ENCODE data around the gene PMF1.

Gene PMF1

GRCh38 chr1:156266051-156266450 lies 53.2 kb downstream of the PMF1 start:
- DNase-seq (ENCODE audit: low read depth in 2 of 2): no peak

DNA sequence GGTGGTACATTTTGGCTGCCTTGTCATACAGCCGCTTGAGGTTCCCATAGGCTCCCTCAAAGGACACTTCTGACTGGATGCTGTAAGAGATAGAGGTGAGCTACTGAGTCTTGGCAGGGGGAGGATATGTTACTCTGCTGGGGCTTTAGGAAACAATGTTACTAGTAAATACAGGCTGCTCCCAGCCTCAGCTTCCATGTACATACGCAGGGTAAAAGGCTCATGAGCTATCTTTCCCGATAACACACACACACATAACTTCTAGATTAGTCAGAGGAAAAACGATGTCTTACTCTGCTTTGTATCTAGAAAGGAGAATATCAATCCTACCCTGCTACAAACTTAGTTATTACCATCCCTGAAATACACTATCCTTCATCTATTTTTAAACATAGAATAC lies 55.5 kb downstream of the PMF1 start:
- no peak for DNase-seq (ENCODE audit: low read depth in 2 of 2)

DNA sequence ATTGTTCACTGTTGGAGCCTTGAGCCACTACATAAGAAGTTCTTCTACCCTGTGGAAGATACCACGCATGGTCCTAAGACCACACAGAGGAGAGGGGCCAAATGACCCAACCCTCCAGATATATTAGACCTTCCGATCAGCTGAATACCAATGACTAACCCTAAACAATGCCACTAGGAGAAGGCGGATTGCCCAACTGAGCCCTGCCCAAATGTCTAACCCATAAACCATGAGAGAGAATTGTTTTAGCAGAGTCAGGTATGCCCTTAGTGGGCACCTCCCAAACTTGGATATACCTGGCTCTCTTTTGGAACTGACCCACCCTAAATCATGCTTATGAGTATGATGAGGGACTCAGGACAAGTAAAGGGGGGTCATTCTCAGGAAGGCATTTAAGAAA lies 57.5 kb downstream of the PMF1 start:
- no peak for DNase-seq (ENCODE audit: low read depth in 2 of 2)

- no peak for DNase-seq (ENCODE audit: low read depth in 2 of 2)
Observed at GRCh38 chr1:156276532-156276931, 63.7 kb downstream of the PMF1 start.

DNA sequence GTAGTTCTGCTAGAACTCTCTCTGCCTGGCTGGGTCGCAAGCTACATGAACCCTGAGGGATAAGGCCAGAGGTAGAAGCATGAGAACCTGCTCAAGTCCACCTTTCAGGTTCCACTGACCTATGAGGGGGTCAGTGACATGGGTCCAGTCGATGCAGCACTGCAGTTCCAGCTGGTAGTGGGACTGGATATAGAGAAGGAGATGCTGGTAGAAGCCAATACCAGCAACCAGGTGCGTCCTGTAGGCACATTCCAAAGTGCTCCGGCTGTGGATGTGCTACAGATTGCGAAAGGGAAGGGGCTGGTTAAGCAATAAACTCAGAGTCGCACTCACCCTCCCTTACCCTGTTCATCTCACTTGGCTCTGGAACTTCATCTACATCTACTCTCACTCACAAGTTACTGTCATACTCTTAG lies 64.2 kb downstream of the PMF1 start:
- DNase-seq (ENCODE audit: low read depth in 2 of 2): no peak

GRCh38 chr1:156279837-156280236 lies 67.0 kb downstream of the PMF1 start:
- DNase-seq (ENCODE audit: low read depth in 2 of 2): no peak

DNA sequence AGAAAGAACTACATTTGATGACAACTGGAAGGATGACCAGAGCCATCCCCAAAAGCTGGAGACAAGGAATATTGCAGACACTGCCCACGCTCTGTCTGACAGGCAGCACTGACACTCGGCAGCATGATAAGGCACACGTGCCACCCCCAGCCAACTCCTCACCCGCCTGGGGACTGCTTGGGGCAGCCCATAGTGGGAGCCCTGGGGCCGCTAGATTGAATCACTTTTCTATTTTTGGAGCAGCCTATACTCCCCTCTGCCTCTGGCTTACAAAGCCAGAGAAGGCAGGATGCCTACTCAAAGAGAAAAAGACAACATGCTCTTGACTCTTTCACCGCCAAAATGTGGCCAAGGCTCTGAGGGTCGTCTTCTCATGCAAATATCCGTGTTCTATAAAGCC lies 68.5 kb downstream of the PMF1 start:
- DNase-seq (ENCODE audit: low read depth in 2 of 2): peak in 1 of 2 experiments; percentile 45

DNA sequence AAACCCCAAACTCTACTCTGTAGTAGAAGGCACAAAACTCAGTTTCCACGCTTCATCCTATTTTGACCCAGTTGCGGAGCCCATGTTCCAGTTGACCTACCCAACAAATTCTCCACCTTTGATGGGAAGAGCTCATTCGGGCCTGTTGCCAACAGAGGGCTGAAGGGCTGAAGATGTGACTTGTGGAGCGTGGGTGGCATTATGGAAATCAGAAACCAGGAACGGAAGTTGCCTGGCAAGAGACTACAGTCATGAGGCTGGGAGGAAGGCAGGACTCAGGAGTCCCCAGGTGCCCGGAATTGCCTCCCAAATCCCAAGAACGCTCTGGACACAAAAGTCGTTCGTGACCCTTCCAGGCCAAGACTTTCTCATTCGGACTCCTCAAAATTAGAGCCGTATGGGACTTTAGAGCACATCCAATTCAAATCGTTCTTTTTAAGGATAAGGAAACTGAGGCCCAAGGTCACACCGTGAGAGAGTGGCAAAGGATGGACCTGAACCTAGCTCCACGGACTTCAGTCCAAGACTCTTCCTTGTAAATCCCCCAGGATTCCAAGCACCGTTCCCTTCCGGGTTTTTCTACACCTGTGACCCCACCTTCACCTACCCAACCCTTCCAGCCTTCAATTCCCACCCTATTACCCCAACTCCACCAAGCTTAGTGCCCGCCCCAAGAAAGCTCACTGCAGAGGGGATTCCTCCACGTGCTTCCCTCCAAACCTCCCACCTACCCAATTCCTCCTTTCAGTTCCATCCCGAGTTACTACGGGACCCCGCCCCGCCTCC lies 69.1 kb downstream of the PMF1 start:
- peak in 1 of 2 experiments; percentile 26 for DNase-seq (ENCODE audit: low read depth in 2 of 2)

GRCh38 chr1:156282479-156283222 lies 69.8 kb downstream of the PMF1 start, which contains the start of gene SMG5:
Gene SMG5, minus strand, starts transcription at chr1:156282825. Its CDS starts 145 bp downstream, at chr1:156282680.
- peak; percentile 88 to 94 for DNase-seq (ENCODE audit: low read depth in 2 of 2)

DNA sequence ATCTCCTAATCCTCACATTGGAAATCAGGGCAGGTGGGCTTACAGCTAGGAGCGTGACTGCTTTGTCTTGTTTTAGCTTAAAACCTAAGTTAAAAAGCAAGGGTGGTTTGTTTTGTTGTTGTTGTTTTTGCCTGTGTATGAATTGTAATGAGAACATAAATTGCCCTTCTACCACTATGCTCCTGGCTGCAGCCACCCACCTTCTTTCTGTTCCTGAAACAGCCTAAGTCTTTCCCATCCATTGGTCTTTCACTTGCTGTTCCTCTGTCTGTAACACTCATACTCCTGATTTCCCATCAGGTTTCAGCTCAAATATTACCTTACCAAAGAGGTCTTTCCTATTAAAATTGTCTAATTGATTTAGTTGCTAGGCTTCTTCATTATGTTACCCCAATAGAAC lies 70.7 kb downstream of the PMF1 start:
- DNase-seq (ENCODE audit: low read depth in 2 of 2): no peak

- no peak for DNase-seq (ENCODE audit: low read depth in 2 of 2)
Observed at GRCh38 chr1:156284112-156284511, 71.3 kb downstream of the PMF1 start, which contains the start of gene TMEM79. Gene TMEM79, plus strand, starts transcription at chr1:156284325. Its CDS starts 902 bp downstream, at chr1:156285227.

- DNase-seq (ENCODE audit: low read depth in 2 of 2): no peak
Observed at GRCh38 chr1:156284757-156285156, 72.0 kb downstream of the PMF1 start.

- no peak for DNase-seq (ENCODE audit: low read depth in 2 of 2)
Observed at GRCh38 chr1:156285437-156285836, 72.6 kb downstream of the PMF1 start.

DNA sequence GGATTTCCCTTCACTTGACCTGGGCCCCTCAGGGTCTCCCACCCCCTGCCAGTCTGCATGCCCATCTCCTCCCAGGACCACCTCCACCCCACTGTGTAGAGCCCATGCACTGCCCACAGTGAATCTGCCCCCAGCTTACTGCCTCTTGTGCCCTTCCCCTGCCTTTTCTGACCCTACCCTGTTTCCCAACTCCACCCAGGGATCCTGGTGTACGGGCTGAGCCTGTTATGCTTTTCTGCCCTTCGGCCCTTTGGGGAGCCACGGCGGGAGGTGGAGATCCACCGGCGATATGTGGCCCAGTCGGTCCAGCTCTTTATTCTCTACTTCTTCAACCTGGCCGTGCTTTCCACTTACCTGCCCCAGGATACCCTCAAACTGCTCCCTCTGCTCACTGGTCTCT lies 73.3 kb downstream of the PMF1 start:
- DNase-seq (ENCODE audit: low read depth in 2 of 2): no peak

All from stimulated activated CD4-positive, alpha-beta T cell treated with anti-CD3 and anti-CD28 coated beads, Interleukin-12 subunit alpha, Interleukin-12 subunit beta, amount 100 ng/mL, for 24 hours (primary cell).